HepG2 (cell line): ENCODE data around the gene FBF1. TPM values are rescaled to one million over a fixed set of nuclear protein-coding genes. Genes with fewer than 3 reads are reported as not detected.
A peak's percentile ranks its signal among the peaks of the same experiment; 100 is the strongest.

Experiments
- EED ChIP-seq: sonication (generic); formaldehyde crosslinking; IDR thresholded peaks from 2 replicates; pipeline ENCODE4 v1.5.0; 2020; ENCODE audit warnings: mild to moderate bottlenecking, missing genetic modification reagents
- GFI1 ChIP-seq: sonication (generic); formaldehyde crosslinking; IDR thresholded peaks from 2 replicates; pipeline ENCODE4 v1.5.0; 2020; ENCODE audit warnings: missing genetic modification reagents, mild to moderate bottlenecking, borderline replicate concordance
- HMGA1 ChIP-seq: sonication (generic); formaldehyde crosslinking; conservative IDR thresholded peaks from 2 replicates; pipeline ENCODE4 v1.4.0; 2020; ENCODE audit warnings: missing genetic modification reagents
- IRF1 ChIP-seq: sonication (generic); formaldehyde crosslinking; IDR thresholded peaks from 2 replicates; pipeline ENCODE4 v1.4.0; 2020; ENCODE audit warnings: low read depth, mild to moderate bottlenecking, missing genetic modification reagents
- MLXIP ChIP-seq: sonication (generic); formaldehyde crosslinking; IDR thresholded peaks from 2 replicates; pipeline ENCODE4 v1.9.0; 2021; ENCODE audit warnings: missing genetic modification reagents, borderline replicate concordance
- RBFOX2 ChIP-seq: fragments of 200-400 bp; formaldehyde crosslinking; IDR thresholded peaks from 2 replicates; pipeline ENCODE4 v1.6.1; 2017; ENCODE audit warnings: low read depth, mild to moderate bottlenecking, low read length
- RFXANK ChIP-seq: IDR thresholded peaks from 2 replicates; pipeline ENCODE4 v1.6.1; 2016
- SP1 ChIP-seq, 2 experiments: fragments of 450-650 bp in 1 of 2; sonication (generic) in 1 of 2; formaldehyde crosslinking in 1 of 2; IDR thresholded peaks; 2 replicates each; pipeline versions ENCODE4 v1.4.0 to v1.6.1; 2016 to 2020; ENCODE audit warnings: missing genetic modification reagents in 1 of 2
- ZMAT3 ChIP-seq: sonication (generic); formaldehyde crosslinking; conservative IDR thresholded peaks from 2 replicates; pipeline ENCODE4 v1.7.0; 2021; ENCODE audit warnings: missing genetic modification reagents
- ZNF207 ChIP-seq: fragments of 450-650 bp; IDR thresholded peaks from 2 replicates; pipeline ENCODE4 v1.6.1; 2016; ENCODE audit warnings: antibody characterized with exemption, borderline replicate concordance
- ZNF234 ChIP-seq: sonication (generic); formaldehyde crosslinking; conservative IDR thresholded peaks from 2 replicates; pipeline ENCODE4 v1.5.1; 2020; ENCODE audit warnings: mild to moderate bottlenecking, missing genetic modification reagents
- ZNF430 ChIP-seq: sonication (generic); formaldehyde crosslinking; IDR thresholded peaks from 2 replicates; pipeline ENCODE4 v1.9.0; 2021; ENCODE audit warnings: mild to moderate bottlenecking, missing genetic modification reagents
- ZNF558 ChIP-seq: sonication (generic); formaldehyde crosslinking; IDR thresholded peaks from 2 replicates; pipeline ENCODE4 v1.9.0; 2022; ENCODE audit warnings: mild to moderate bottlenecking, missing genetic modification reagents, borderline replicate concordance
- ZNF589 ChIP-seq: sonication (generic); formaldehyde crosslinking; conservative IDR thresholded peaks from 2 replicates; pipeline ENCODE4 v1.8.0; 2022; ENCODE audit warnings: mild to moderate bottlenecking, moderate library complexity, missing genetic modification reagents
- ZNF619 ChIP-seq: sonication (generic); formaldehyde crosslinking; IDR thresholded peaks from 2 replicates; pipeline ENCODE4 v1.4.0; 2020; ENCODE audit warnings: mild to moderate bottlenecking, missing genetic modification reagents
- ZNF644 ChIP-seq: IDR thresholded peaks from 2 replicates; pipeline ENCODE4 v1.6.1; 2016; ENCODE audit warnings: low read depth
- ZNF761 ChIP-seq: sonication (generic); formaldehyde crosslinking; conservative IDR thresholded peaks from 2 replicates; pipeline ENCODE4 v1.4.0; 2020; ENCODE audit warnings: mild to moderate bottlenecking, missing genetic modification reagents
- ZSCAN31 ChIP-seq: sonication (generic); formaldehyde crosslinking; IDR thresholded peaks from 2 replicates; pipeline ENCODE4 v1.5.0; 2020; ENCODE audit warnings: low read depth, mild to moderate bottlenecking, missing genetic modification reagents
- polyA plus RNA-seq, 8 experiments: library from polyadenylated mRNA; depleted of rRNA in 3 of 8; stranded (reverse) in 7 of 8; unstranded in 1 of 8; fragments of >200 nt; fragmentation: Illumina TruSeq in 4 of 8; extraction: Trizol in 4 of 8; gene quantifications; 2 replicates each; pipeline versions ENCODE4 v1.2.1 to v1.2.3, GENCODE V29; 2011 to 2016; ENCODE audit warnings: low read depth in 4 of 8, missing spikeins in 1 of 8, mixed read lengths in 1 of 8; ENCODE audit not compliant: insufficient read depth in 1 of 8
- total RNA-seq, 5 experiments: library from RNA; depleted of rRNA; stranded (reverse); fragments of >200 nt; fragmentation: Illumina TruSeq; extraction: Trizol; gene quantifications; 2 replicates each; pipeline ENCODE4 v1.2.3, GENCODE V29; 2016; ENCODE audit warnings: low read depth in 1 of 5
- TF ChIP-seq, protein P1 (sequence below): sonication (generic); formaldehyde crosslinking; IDR thresholded peaks from 2 replicates; pipeline ENCODE4 v1.5.1; 2020; ENCODE audit warnings: mild to moderate bottlenecking, missing genetic modification reagents, moderate library complexity
- TF ChIP-seq, protein P2 (sequence below): sonication (generic); formaldehyde crosslinking; IDR thresholded peaks from 2 replicates; pipeline ENCODE4 v1.8.0; 2022; ENCODE audit warnings: mild to moderate bottlenecking, missing genetic modification reagents; ENCODE audit not compliant: insufficient replicate concordance

FBF1 gene
- total and polyA plus RNA-seq, 2 of the 13 experiments (the other 11 are each of a cell fraction or from before 2014, with no cell fraction given), result 2.4 to 8.1 TPM

GRCh38 chr17:75876190-75876937 is 64.5 kb downstream of the FBF1 start (continued):
- TF ChIP-seq, protein P1, sequence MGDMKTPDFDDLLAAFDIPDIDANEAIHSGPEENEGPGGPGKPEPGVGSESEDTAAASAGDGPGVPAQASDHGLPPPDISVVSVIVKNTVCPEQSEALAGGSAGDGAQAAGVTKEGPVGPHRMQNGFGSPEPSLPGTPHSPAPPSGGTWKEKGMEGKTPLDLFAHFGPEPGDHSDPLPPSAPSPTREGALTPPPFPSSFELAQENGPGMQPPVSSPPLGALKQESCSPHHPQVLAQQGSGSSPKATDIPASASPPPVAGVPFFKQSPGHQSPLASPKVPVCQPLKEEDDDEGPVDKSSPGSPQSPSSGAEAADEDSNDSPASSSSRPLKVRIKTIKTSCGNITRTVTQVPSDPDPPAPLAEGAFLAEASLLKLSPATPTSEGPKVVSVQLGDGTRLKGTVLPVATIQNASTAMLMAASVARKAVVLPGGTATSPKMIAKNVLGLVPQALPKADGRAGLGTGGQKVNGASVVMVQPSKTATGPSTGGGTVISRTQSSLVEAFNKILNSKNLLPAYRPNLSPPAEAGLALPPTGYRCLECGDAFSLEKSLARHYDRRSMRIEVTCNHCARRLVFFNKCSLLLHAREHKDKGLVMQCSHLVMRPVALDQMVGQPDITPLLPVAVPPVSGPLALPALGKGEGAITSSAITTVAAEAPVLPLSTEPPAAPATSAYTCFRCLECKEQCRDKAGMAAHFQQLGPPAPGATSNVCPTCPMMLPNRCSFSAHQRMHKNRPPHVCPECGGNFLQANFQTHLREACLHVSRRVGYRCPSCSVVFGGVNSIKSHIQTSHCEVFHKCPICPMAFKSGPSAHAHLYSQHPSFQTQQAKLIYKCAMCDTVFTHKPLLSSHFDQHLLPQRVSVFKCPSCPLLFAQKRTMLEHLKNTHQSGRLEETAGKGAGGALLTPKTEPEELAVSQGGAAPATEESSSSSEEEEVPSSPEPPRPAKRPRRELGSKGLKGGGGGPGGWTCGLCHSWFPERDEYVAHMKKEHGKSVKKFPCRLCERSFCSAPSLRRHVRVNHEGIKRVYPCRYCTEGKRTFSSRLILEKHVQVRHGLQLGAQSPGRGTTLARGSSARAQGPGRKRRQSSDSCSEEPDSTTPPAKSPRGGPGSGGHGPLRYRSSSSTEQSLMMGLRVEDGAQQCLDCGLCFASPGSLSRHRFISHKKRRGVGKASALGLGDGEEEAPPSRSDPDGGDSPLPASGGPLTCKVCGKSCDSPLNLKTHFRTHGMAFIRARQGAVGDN, result peak; percentile 98
- TF ChIP-seq RBFOX2 (peak; percentile 91), HMGA1 (CRISPR knock-in tag) (no peak), ZNF558 (CRISPR knock-in tag) (peak; percentile 86), RFXANK (CRISPR knock-in tag) (no peak), MLXIP (no peak), EED (CRISPR knock-in tag) (no peak), ZNF644 (CRISPR knock-in tag) (peak; percentile 93), ZNF761 (CRISPR knock-in tag) (peak; percentile 90; the same call in 1 of the 2 replicates), SP1 (IDR thresholded peaks at IDR 0.05) (no peak), SP1 (CRISPR knock-in tag; IDR thresholded peaks at IDR 0.05) (peak; percentile 51; the same call in 1 of the 2 replicates), ZNF430 (peak; percentile 97), ZNF234 (0 out of 2 replicates have a peak, but pooled peaks have one; percentile 67), IRF1 (CRISPR knock-in tag) (peak; percentile 31), ZSCAN31 (CRISPR knock-in tag) (peak; percentile 77), ZNF589 (no peak; the same call in 1 of the 2 replicates), ZNF207 (no peak), ZNF619 (CRISPR knock-in tag) (no peak), ZMAT3 (peak; percentile 86; the same call in 1 of the 2 replicates), GFI1 (CRISPR knock-in tag) (peak; percentile 77)
- TF ChIP-seq, protein P2, sequence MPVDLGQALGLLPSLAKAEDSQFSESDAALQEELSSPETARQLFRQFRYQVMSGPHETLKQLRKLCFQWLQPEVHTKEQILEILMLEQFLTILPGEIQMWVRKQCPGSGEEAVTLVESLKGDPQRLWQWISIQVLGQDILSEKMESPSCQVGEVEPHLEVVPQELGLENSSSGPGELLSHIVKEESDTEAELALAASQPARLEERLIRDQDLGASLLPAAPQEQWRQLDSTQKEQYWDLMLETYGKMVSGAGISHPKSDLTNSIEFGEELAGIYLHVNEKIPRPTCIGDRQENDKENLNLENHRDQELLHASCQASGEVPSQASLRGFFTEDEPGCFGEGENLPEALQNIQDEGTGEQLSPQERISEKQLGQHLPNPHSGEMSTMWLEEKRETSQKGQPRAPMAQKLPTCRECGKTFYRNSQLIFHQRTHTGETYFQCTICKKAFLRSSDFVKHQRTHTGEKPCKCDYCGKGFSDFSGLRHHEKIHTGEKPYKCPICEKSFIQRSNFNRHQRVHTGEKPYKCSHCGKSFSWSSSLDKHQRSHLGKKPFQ (CRISPR knock-in tag), result peak; percentile 97
